CD4-positive, alpha-beta T cell treated with Interleukin-4 for 1 hour (primary cell): ENCODE data around the gene TPK1.

Experiments used
- DNase-seq, 2 donors: peaks; one replicate each; pipeline ENCODE4 v3.0.0-alpha.2; 2020 to 2022

TPK1 gene

DNA sequence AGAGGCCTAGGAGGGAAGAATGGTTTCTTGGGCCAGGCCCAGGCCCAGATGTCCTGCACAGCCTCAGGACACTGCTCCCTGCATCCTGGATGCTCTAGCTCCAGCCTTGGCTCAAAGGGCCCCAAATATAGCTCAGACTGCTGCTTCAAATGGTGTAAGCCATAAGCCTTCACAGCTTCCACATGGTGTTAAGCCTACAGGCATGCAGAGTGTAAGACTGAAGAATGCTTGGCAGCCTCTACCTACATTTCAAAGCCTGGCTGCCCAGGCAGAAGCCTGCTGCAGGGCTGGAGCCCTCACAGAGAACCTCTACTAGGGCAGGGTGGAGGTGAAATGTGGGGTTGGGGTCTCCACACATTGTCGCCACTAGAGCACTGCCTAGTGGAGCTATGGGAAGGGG, 118.1 kb downstream of the TPK1 start:
- DNase-seq, result no peak

GRCh38 chr7:144713850-144714249, 122.0 kb downstream of the TPK1 start:
- no peak for DNase-seq

DNA sequence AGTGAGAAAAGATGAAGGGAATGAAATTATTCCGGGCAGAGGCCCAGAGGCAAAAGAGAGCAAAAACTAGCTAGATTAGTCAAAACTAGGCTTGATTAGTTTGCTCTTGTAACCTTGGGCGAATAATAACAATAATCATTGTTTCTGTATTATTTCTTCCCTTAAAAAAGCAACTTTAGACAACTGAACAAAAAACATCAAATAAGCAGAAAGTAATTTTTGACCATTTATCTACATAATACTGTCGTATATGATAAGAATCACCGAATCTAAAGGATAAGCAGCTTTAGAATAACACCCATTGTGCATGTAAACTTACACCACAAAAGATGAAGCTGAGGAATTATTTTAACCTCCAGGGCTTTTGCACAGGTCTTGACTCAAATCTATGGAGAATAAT, 125.1 kb downstream of the TPK1 start:
- no peak for DNase-seq

- no peak for DNase-seq
These were observed 126.8 kb downstream of the TPK1 start for GRCh38 chr7:144709066-144709465.

- DNase-seq, result peak in 1 of 2 donors; percentile 13
These were observed 144.6 kb downstream of the TPK1 start for GRCh38 chr7:144691240-144691639.

DNA sequence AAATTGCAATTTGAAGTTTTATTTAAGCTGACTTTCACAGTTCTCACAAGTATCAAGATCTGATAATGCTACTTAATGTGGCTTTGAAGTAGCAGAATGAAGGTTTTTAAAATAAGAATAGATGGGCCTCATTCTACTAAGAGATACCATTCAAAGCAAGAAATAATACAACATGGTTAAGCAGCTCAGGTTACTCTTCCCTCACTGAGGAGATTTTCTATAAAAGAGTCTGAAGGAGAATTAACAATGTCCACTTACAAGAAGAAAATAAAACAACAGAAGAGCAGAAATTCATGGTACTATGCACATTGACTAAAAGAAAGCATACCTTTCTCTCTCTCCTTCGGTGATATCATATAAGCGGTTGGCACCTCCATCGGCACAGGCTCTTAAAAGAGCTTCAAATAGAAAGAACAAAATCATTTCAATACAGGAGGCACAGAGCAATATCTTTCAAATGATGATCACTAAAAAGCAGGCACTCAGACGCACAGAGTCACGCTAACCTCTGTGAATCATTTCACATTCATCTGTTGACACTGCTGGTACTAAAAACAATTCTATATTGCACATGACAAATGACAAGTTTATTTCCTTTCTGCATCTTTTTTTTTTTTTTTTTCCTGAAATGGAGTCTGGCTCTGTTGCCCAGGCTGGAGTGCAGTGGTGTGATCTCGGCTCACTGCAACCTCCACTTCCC, 153.1 kb downstream of the TPK1 start:
- no peak for DNase-seq

DNA sequence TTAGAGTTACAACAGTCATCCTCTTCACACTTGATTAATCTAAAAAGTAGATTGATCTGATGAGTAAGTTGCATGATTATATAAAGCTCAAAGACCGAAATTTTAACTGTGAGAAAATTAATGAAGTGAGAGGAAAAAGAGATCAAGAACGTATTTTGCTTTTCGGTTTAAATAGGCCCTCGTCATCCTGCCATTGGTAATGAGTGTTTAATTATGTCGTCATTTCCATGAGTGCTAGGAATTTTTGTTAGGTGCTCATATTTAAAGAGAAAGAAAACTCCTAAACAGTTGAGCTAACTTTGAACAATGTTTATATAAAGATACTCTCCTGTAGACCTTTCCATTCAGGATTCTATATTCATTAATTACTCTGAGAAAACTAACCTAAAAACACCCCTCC, 159.4 kb downstream of the TPK1 start:
- no peak for DNase-seq

DNA sequence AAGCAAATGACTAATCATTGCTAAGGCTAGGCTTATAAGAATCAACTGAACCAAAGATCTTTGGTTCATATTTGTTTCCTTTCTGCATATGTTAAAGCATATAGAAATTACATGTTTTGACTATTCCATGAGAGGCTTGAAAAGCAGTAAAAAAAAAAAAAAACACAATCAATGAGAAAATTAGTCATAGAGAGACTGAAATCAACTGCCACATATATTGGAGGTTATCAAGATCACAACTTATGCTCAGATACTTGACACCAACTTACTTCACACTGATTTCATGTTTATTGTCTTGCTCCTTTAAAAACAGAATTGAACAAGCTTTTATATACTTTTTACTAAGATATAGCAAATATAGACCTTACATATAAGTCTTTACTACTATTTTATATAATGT, 161.3 kb downstream of the TPK1 start:
- no peak for DNase-seq

DNA sequence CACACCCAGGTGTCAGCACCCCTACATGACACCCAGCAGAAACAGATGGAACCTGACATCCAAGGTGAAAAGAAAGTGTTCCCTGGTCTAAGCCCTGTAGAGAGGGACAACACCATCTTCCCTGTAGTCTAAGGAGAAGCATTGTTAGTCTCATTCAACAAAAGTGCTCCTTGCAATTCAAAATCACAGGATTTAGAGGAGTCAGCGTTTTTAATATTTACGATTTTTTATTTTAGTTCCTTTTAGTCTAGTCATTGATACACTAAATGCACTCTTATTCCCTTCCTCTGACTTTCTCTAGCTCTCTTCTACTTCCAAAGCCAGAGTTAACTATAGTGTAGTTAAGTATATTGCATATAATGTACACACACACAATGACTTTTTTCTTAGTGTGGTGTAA, 163.0 kb downstream of the TPK1 start:
- no peak for DNase-seq

GRCh38 chr7:144671429-144671828, 164.4 kb downstream of the TPK1 start:
- DNase-seq, result no peak

DNA sequence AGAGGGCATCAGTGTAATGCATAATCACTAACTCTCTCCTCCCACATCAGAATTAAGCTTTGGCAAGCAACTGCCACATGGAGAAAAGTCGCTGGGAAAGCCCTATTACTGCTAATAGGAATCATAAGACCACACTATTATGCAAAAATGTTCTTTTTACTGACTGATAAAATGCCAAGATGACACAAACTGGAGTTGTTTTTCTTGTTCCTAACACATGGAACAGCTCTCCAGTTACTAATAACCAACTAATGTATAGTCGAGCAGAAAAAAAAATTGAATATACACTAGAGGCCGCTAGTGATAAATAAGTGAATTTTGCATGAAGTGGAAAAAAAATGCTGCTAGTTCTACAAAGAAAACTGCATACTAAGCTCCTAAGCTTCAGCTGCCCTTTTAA, 165.6 kb downstream of the TPK1 start:
- no peak for DNase-seq

- DNase-seq, result no peak
These were observed 167.3 kb downstream of the TPK1 start for GRCh38 chr7:144668503-144668902.

DNA sequence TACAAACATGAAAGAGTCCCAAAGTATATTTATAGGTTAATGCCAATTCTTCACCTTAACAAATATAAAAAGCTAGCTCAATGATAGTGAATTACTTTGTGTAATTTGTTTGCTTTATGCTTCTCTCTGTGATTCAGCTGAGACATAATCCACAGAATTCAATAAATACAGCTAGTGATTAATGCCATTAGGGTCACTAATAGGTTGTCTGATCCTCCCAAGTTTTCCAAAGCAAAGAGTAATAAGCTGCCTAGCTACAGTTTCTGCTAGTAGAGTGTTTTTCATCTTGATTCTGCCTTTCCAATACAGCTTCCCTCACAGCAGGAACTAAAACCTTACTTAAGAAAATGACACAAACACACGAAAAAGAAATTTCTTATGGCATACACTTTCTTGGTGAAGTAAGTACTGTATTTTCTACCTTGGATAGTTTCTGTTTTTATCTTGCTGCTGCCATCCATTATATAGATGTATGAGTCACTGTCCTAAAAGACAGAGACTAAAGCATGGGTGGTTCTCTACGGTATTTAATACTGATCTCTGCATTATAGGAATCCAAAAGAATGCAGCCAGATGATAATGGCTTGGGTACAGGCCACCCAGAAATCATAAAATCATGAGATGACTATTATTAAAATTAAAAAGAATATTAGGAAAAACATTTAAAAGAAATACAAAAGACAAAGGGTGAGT, 170.0 kb downstream of the TPK1 start:
- DNase-seq, result no peak

GRCh38 chr7:144659211-144659610, 176.6 kb downstream of the TPK1 start:
- no peak for DNase-seq

GRCh38 chr7:144656965-144657517, 178.8 kb downstream of the TPK1 start:
- no peak for DNase-seq

- no peak for DNase-seq
These were observed 182.4 kb downstream of the TPK1 start for GRCh38 chr7:144653449-144653848.

DNA sequence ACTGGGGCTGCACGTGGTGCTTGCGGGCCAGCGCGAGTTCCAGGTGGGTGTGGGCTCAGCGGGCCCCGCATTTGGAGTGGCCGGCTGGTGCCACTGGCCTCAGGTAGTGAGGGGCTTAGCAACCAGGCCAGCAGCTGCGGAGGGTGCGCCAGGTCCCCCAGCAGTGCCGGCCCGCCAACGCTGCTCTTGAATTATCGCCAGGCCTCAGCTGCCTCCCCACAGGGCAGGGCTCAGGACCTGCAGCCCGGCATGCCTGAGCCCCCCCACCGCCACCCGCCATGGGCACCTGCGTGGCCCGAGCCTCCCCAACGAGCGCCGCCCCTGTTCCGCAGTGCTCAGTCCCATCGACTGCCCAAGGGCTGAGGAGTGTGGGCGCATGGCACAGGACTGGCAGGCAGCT, 185.4 kb downstream of the TPK1 start:
- no peak for DNase-seq

DNA sequence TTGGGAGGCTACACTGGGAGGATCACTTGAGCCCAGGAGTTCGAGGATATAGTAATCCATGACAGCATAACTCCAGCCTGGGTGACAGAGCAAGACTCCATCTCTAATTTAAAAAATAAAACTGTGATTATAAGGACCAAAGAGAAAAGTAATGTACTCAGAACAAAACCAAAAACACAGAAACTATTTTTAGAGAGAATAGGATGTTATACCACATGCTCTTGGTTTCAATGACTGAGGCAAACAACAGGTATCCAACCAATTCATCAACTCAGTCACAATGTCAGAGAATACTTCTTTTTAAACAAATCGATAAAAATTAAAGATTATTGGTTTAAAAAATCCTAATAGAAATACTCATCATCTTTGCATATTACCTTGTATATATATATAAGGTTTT, 186.7 kb downstream of the TPK1 start:
- DNase-seq, result no peak

- no peak for DNase-seq
These were observed 194.3 kb downstream of the TPK1 start for GRCh38 chr7:144641389-144642044.

GRCh38 chr7:144632724-144633123, 203.1 kb downstream of the TPK1 start:
- DNase-seq, result no peak

DNA sequence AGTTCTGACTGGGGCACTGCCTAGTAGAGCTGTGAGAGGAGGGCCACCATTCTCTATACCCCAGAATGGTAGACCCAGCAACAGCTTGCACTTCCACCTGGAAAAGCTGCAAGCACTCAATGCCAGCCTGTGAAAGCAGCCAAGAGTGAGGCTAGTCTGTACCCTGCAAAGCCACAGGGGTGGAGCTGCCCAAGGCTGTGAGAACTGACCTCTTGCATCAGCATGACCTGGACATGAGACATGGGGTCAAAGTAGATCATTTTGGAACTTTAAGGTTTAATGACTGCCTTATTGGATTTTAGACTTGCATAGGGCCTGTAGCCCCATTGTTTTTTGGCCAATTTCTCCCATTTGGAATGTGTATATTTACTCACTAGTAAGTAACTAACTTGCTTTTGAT, 206.3 kb downstream of the TPK1 start:
- DNase-seq, result no peak

DNA sequence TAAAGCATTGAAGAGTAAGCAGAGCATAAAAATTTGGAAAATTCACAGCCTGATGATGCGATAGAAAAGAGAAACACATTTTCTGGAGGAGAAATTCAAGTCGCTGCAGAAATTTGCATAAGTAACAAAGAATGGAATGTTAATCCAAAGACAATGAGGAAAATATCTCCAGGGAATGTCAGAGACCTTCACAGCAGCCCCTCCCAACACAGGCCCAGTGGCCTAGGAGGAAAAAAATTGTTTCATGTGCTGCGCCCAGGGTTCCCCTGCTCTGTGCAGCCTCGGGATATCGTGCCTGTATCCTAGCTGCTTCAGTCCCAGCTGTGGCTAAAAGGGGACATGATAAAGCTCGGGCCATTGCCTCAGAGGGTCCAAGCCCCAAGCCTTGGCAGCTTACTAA, 206.8 kb downstream of the TPK1 start:
- DNase-seq, result no peak

- no peak for DNase-seq
These were observed 207.7 kb downstream of the TPK1 start for GRCh38 chr7:144628176-144628575.

- DNase-seq, result no peak
These were observed 213.1 kb downstream of the TPK1 start for GRCh38 chr7:144622745-144623144.
